Measurements from ENCODE around the gene CBX8.
A peak's percentile ranks its signal among the peaks of the same experiment; 100 is the strongest.

The CBX8 gene

GRCh38 chr17:79836510-79836971, 39.7 kb upstream of the CBX8 start:
- intact Hi-C loops (cut with DNase I; ENCODE audit: low total_unique reads), result no loop called here
- Histone ChIP-seq H3K4me3 (peak overlapping the region in 1 of 2 donors; percentile 82), H3K4me1 (peaks cover 15 to 63% (median 57%) of the 10 kb centered on the region in 4 donors), H3K9me3 (no peaks in the 10 kb centered on the region), H3K27ac (no peak overlapping the region), H3K36me3 (peaks cover 21 to 23% (median 22%) of the 10 kb centered on the region in 3 donors), H3K27me3 (peaks cover under 1 to 68% of the 10 kb centered on the region in 2 donors)
- TF ChIP-seq CTCF (IDR thresholded peaks at IDR 0.05), result no peak
- no peak for DNase-seq

- Histone ChIP-seq H3K27me3 (peaks cover 0 to 63% of the 10 kb centered on the region in 2 donors), H3K36me3 (peaks cover 21 to 23% (median 22%) of the 10 kb centered on the region in 3 donors), H3K4me3 (no peak overlapping the region), H3K4me1 (peaks cover 15 to 64% (median 55%) of the 10 kb centered on the region in 4 donors), H3K27ac (no peak overlapping the region), H3K9me3 (no peaks in the 10 kb centered on the region)
- DNase-seq, result no peak
- TF ChIP-seq CTCF (IDR thresholded peaks at IDR 0.05), result no peak
- intact Hi-C loops (cut with DNase I; ENCODE audit: low total_unique reads), result no loop called here
Measured at GRCh38 chr17:79835953-79836509, 39.2 kb upstream of the CBX8 start.

- Histone ChIP-seq H3K27ac (no peak overlapping the region), H3K4me3 (no peak overlapping the region), H3K9me3 (no peaks in the 10 kb centered on the region), H3K4me1 (peaks cover 15 to 59% (median 50%) of the 10 kb centered on the region in 4 donors), H3K27me3 (peaks cover 0 to 58% of the 10 kb centered on the region in 2 donors), H3K36me3 (peaks cover 21 to 23% (median 22%) of the 10 kb centered on the region in 3 donors)
- DNase-seq, result no peak
- intact Hi-C loops (cut with DNase I; ENCODE audit: low total_unique reads), result no loop called here
- no peak for TF ChIP-seq CTCF (IDR thresholded peaks at IDR 0.05)
Measured at GRCh38 chr17:79835470-79835899, 38.6 kb upstream of the CBX8 start.

- intact Hi-C loops (cut with DNase I; ENCODE audit: low total_unique reads), result no loop called here
- H3K36me3 ChIP-seq, result peaks cover 21 to 23% (median 22%) of the 10 kb centered on the region in 3 donors
- no peak overlapping the region for H3K4me3 ChIP-seq
- TF ChIP-seq CTCF (IDR thresholded peaks at IDR 0.05), result peak; percentile 36 to 46
- no peak overlapping the region for H3K27ac ChIP-seq
- no peak for DNase-seq
- no peaks in the 10 kb centered on the region for H3K9me3 ChIP-seq
- H3K4me1 ChIP-seq, result peaks cover 15 to 52% (median 43%) of the 10 kb centered on the region in 4 donors
- peaks cover 0 to 51% of the 10 kb centered on the region in 2 donors for H3K27me3 ChIP-seq
Measured at GRCh38 chr17:79834565-79835469, 37.9 kb upstream of the CBX8 start.

GRCh38 chr17:79833744-79834564, 37.1 kb upstream of the CBX8 start:
- intact Hi-C loops (cut with DNase I; ENCODE audit: low total_unique reads), result no loop called here
- no peak for TF ChIP-seq CTCF (IDR thresholded peaks at IDR 0.05)
- DNase-seq, result no peak
- H3K36me3 ChIP-seq, result peaks cover 21 to 23% (median 22%) of the 10 kb centered on the region in 3 donors
- peaks cover 0 to 48% of the 10 kb centered on the region in 2 donors for H3K27me3 ChIP-seq
- H3K4me1 ChIP-seq, result peaks cover 15 to 48% (median 39%) of the 10 kb centered on the region in 4 donors
- H3K27ac ChIP-seq, result no peak overlapping the region
- no peaks in the 10 kb centered on the region for H3K9me3 ChIP-seq
- H3K4me3 ChIP-seq, result no peak overlapping the region
